GM23338 (cell line): ENCODE data around the gene ADCYAP1R1.

Source experiments
- CTCF ChIP-seq, 2 experiments: fragments of 200-600 bp in 1 of 2; sonication (generic) in 1 of 2; conservative IDR thresholded peaks; 2 replicates each; pipeline versions ENCODE4 v1.5.1 to v1.6.1; 2016 to 2017; ENCODE audit warnings: antibody characterized with exemption in 2 of 2, low read depth in 2 of 2, mild to moderate bottlenecking in 2 of 2, moderate library complexity in 1 of 2
- EZH2 ChIP-seq: fragments of 200-600 bp; sonication (generic); IDR thresholded peaks from one replicate; pipeline ENCODE4 v1.8.0; 2017; ENCODE audit warnings: antibody characterized with exemption, mild to moderate bottlenecking, low read depth; ENCODE audit not compliant: unreplicated experiment
- POLR2AphosphoS5 ChIP-seq: IDR thresholded peaks from 2 replicates; pipeline ENCODE4 v1.6.1; 2016; ENCODE audit warnings: antibody characterized with exemption, low read depth

- TF ChIP-seq EZH2: no peak
- no peak for TF ChIP-seq CTCF (conservative IDR thresholded peaks at IDR 0.05; ENCODE audit: low read depth in 2 of 2)
- no peak for TF ChIP-seq POLR2AphosphoS5
Measured at GRCh38 chr7:31120800-31121513, 68.8 kb downstream of the ADCYAP1R1 start.
